Endometrial microvascular endothelial cells (primary cell): ENCODE results near the gene PRR5L. TPM values are rescaled to one million over a fixed set of nuclear protein-coding genes. Genes with fewer than 3 reads are reported as not detected.
"Not testable (repeated sequence)": the region's sequence is repeated elsewhere in the genome, so short reads cannot be mapped to it uniquely, and the experiment has no call there.

Experiments
- in situ Hi-C: cut with HindIII; loops from 2 replicates; pipeline ENCODE4 v1.10.0; 2017; ENCODE audit warnings: low sequenced_read_pairs, low pct_unique_long_range_greater_than_20kb; ENCODE audit errors: inconsistent ontology term
- total RNA-seq: library from RNA; depleted of rRNA; stranded (reverse); fragments of >200 nt; gene quantifications from one replicate; pipeline ENCODE4 v1.2.3, GENCODE V29; 2015; ENCODE audit errors: inconsistent ontology term

Gene PRR5L
- total RNA-seq, 1 donor from 2014 or later, result 25.6 TPM

GRCh38 chr11:36312611-36313472, 16.8 kb downstream of the PRR5L start:
- in situ Hi-C loops, result no loop called here

DNA sequence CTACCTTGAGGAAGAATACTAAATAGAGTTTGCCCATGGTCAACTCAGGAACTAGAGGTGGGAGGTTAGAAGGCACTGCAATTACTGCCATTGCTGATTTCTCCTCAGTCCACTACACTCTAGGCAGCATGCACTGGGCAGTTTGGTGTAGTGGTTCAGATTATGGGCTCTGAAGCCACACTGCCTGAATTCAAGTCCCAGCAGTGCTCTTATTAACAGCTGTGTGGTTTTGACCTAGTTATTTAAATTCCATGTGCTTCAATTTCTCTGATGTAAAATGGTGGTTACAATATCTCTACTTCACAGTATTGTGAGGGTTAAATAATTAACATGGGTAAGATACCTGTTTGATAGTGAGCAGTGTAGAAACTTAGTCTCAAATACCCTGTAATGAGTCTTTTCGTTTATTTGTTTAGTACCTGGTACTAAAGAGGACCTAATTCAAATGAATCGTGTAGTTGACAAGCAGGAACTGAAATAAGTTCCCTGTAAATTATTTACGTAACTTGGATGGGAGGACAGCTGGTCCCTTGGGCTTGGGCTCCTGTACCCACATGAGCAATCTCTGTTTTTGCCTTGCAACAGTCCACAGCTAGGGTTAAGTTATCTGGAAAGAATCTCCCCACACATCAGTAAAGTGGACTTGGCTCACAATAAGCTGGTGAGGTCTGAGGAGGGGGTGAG, 17.8 kb downstream of the PRR5L start:
- in situ Hi-C loops, result no loop called here

- in situ Hi-C loops, result no loop called here
Observed at GRCh38 chr11:36314434-36314767, 18.3 kb downstream of the PRR5L start.

DNA sequence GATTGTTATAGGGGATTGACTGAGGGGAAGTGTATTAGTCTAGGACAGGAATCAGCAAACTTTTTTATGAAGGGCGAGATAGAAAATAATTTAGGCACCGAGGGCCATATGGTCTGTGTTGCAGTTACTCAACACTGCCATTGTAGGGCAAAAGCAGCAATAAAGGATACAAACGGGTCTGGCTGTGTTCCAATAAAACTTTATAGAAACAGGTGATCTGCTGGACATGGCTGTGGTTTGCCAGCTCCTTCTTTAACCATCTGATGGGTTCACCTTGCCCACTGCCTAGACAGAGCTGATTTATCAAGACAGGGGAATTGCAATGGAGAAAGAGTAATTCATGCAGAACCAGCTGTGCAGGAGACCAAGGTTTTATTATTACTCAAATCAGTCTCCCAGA, 20.0 kb downstream of the PRR5L start:
- in situ Hi-C loops, result no loop called here

GRCh38 chr11:36317992-36318391, 21.9 kb downstream of the PRR5L start:
- in situ Hi-C loops, result no loop called here

- in situ Hi-C loops, result not testable (repeated sequence)
Observed at GRCh38 chr11:36324956-36325355, 28.9 kb downstream of the PRR5L start.

GRCh38 chr11:36325403-36325802, 29.3 kb downstream of the PRR5L start:
- in situ Hi-C loops, result not testable (repeated sequence)

GRCh38 chr11:36326524-36327419, 30.7 kb downstream of the PRR5L start:
- in situ Hi-C loops, result no loop called here

DNA sequence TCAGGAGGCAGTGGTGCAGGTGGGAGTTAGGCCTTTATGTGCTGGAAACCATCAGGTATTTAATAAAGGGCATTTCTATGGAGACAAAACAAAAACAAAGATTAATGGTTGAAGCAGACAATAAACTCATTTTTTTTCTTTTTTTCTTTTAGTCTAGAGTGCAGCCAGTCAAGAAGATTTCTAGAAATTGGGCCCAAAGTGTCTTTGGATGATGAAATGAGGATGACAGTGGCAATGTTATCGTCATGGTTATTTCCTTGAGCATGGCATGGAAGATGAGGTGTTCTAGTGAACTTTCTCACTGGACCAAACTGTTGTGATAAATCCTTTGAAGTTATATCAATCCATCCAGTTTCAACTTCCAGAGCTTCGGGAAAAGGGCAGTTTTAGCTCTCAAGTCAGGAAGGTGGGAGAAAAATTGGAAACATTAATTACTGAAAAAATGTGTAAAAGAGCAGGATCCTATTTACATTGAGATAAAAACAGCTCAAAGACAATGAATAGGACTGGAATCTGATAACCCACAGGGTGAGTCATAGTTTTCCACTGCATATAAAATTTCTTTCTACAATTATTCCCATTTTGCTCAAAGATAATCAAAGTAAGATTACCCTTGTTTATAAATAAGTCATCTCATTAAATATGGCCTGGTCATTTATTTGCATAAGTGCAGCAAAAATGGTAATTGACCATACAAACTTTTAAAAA, 33.0 kb downstream of the PRR5L start:
- in situ Hi-C loops, result no loop called here

- in situ Hi-C loops, result no loop called here
Observed at GRCh38 chr11:36330411-36330810, 34.3 kb downstream of the PRR5L start.

DNA sequence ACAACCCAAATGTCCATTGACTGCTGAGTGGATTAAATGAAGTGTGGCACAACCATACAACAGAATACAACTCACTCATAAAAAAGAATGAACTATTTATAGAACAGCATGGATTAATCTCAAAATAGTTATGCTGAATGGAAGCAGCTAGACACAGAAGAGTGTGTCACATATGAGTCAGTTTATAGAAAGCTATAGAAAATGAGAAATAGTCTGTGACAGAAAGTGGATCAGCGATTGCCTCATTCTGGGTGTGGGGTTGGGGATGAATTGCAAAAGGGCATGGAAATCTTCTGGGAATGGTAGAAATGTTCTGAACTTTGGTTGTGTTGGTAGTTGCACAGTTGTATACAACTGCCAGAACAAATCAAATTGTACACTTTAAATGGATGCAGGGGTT, 37.4 kb downstream of the PRR5L start:
- in situ Hi-C loops, result no loop called here

DNA sequence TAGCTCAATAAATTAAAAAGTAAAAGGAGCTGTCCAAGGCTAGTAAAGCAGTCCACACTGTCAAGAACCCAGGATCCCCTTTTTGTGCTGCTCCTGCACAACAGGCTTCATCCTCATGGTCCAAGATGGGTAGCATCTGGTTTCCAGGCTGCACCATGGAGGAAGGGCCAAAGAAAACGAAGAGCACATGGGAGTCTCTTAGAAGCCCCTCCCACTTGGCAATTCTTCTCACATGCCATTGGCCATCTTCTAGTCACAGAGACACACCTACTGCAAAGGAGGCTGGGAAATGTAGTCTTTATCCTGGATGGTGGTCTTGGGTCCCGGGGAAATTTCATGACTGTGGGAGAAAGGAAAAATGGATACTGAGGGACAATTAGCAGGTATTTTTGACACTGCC, 37.8 kb downstream of the PRR5L start:
- in situ Hi-C loops, result no loop called here

GRCh38 chr11:36339888-36340287, 43.8 kb downstream of the PRR5L start:
- in situ Hi-C loops, result no loop called here

DNA sequence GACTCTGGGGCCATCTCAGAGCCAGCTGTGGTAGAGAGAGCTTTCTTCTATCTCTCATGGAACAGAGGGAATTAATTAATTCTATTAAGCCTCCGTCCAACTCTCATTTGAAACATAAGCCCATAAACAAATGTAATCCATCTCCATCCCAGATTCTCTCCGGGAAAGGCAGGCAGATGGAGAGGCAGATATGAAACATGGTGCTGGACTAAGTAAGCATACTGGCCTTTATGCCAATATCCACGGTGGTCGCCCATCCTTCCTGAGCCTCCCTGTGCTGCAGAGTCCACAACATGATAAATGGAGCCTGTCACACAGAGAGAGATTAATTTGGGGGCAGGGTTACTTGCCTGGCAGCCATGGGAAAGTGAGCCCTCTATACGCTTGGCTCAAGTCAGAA, 44.8 kb downstream of the PRR5L start:
- in situ Hi-C loops, result no loop called here

DNA sequence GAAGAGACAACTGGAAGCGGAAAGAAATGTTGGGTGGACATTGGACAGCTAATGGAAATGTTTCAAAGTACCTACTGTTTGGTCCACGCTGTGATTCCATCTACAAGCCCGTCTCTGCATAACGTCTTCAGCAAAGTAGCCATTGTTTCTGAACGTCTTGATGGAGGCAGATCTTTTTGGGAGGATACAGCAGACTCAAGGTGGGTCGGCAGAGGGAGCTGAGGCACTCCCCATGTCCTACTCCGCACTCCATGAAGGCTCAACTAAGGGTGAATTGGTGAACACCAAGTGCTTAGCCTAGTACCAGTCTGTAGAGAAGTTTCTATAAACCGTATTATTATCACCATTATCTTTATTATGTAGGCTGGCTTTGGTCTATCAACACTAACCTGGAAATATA, 45.8 kb downstream of the PRR5L start:
- in situ Hi-C loops, result no loop called here

DNA sequence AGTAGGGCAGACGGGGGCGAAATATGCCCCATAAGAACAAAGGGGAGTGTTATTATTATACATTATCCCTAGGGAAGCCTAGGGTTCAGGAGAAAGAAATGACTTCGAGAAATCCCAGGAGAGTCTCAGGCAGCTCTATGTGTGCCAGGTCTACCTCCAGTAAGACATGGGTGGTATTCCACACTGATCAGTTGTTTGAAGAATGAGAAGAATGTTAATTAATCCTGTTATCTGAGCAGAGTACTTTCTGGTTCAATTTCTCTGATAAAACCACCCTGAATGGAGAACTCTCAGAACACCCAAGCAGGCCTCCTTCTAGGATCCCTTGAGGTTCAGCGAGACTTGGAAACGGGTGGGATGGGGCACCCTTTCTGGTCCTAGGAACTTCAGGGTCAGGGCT, 46.2 kb downstream of the PRR5L start:
- in situ Hi-C loops, result no loop called here

DNA sequence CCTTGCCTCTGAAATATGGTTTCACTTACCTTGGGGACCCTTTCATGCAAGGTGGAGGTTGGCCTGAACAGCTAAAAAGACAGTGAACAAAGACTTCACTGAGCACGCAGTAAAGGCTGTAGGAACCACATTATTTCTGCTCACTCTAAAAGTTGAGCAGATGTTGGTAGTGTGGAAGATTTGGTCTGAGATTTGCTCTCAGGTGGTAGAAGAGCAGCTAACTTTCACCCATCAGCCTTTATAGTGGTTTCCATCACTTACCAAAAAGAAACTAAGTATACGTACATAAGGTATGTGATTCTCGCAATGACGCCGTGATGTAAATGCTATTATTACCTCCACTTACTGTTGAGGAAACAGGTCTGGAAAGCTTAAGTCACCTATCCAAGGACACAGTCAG, 47.3 kb downstream of the PRR5L start:
- in situ Hi-C loops, result no loop called here

GRCh38 chr11:36345084-36345511, 49.0 kb downstream of the PRR5L start:
- in situ Hi-C loops, result no loop called here
